Breast epithelium (tissue), 4 donors: ENCODE data around the gene OR7C1. TPM values are rescaled to one million over a fixed set of nuclear protein-coding genes. Genes with fewer than 3 reads are reported as not detected.
A peak's percentile ranks its signal among the peaks of the same experiment; 100 is the strongest.
"Not testable (repeated sequence)": the region's sequence is repeated elsewhere in the genome, so short reads cannot be mapped to it uniquely, and the experiment has no call there.

Experiments
- DNase-seq, 2 donors: peaks; one replicate each; pipeline ENCODE4 v3.0.0-alpha.2; 2019; ENCODE audit warnings: low spot score in 2 of 2
- H3K27ac ChIP-seq, 2 donors: fragments of 200-600 bp; sonication (generic) in 1 of 2; one replicate each; pipeline ENCODE4 v1.5.1; 2016 to 2019; ENCODE audit warnings: mild to moderate bottlenecking in 1 of 2
- H3K27me3 ChIP-seq, 2 donors: fragments of 200-600 bp; sonication (generic) in 1 of 2; one replicate each; pipeline versions ENCODE4 v1.5.1 to v1.6.0; 2017 to 2019; ENCODE audit warnings: control low read depth in 1 of 2, mild to moderate bottlenecking in 1 of 2
- H3K36me3 ChIP-seq: fragments of 200-600 bp; one replicate; pipeline ENCODE4 v1.5.1; 2019
- H3K4me1 ChIP-seq, 2 donors: fragments of 200-600 bp; sonication (generic); one replicate each; pipeline ENCODE4 v1.5.1; 2016 to 2019; ENCODE audit warnings: control low read depth in 1 of 2
- H3K4me3 ChIP-seq, 3 donors: fragments of 200-600 bp; sonication (generic); 1 replicate in 2 of 3; 2 replicates in 1 of 3; pipeline ENCODE4 v1.5.1; 2016 to 2019; ENCODE audit warnings: mild to moderate bottlenecking in 3 of 3, moderate library complexity in 2 of 3
- H3K9me3 ChIP-seq, 2 donors: fragments of 200-600 bp; sonication (generic) in 1 of 2; one replicate each; pipeline ENCODE4 v1.5.1; 2016 to 2019; ENCODE audit warnings: control low read depth in 1 of 2
- POLR2A ChIP-seq: fragments of 450-650 bp; IDR thresholded peaks from one replicate; pipeline ENCODE4 v1.6.1; 2016; ENCODE audit warnings: antibody characterized with exemption, mild to moderate bottlenecking, moderate library complexity
- POLR2AphosphoS5 ChIP-seq, 3 donors: sonication (generic); formaldehyde crosslinking; IDR thresholded peaks; one replicate each; pipeline ENCODE4 v1.6.1; 2017; ENCODE audit warnings: antibody characterized with exemption in 3 of 3
- intact Hi-C: fragments of 100-400 bp; cut with DNase I; formaldehyde crosslinking; loops from one replicate; pipeline ENCODE4 v1.15.1; 2023; ENCODE audit warnings: low total_unique reads
- total RNA-seq, 3 donors: library from RNA; depleted of rRNA; stranded (reverse); fragments of >200 nt; gene quantifications; one replicate each; pipeline ENCODE4 v1.1.0, GENCODE V29; 2016
- TF ChIP-seq, protein P1 (sequence below), 3 donors: fragments of 450-650 bp; IDR thresholded peaks; one replicate each; pipeline ENCODE4 v1.5.1; 2016 to 2017; ENCODE audit warnings: antibody characterized with exemption in 3 of 3, mild to moderate bottlenecking in 3 of 3, moderate library complexity in 3 of 3

The OR7C1 gene
- total RNA-seq, 3 donors from 2014 or later = 0.98 to 1.5 TPM; not detected in 1

- Histone ChIP-seq H3K27me3 (no peaks in the 10 kb centered on the region), H3K4me3 (no peak overlapping the region), H3K9me3 (peaks cover 0 to 1% of the 10 kb centered on the region in 2 donors), H3K4me1 (no peaks in the 10 kb centered on the region), H3K27ac (no peak overlapping the region), H3K36me3 (no peaks in the 10 kb centered on the region)
- no peak for TF ChIP-seq POLR2A
- no peak for TF ChIP-seq POLR2AphosphoS5 (IDR thresholded peaks at IDR 0.05)
- TF ChIP-seq, protein P1, sequence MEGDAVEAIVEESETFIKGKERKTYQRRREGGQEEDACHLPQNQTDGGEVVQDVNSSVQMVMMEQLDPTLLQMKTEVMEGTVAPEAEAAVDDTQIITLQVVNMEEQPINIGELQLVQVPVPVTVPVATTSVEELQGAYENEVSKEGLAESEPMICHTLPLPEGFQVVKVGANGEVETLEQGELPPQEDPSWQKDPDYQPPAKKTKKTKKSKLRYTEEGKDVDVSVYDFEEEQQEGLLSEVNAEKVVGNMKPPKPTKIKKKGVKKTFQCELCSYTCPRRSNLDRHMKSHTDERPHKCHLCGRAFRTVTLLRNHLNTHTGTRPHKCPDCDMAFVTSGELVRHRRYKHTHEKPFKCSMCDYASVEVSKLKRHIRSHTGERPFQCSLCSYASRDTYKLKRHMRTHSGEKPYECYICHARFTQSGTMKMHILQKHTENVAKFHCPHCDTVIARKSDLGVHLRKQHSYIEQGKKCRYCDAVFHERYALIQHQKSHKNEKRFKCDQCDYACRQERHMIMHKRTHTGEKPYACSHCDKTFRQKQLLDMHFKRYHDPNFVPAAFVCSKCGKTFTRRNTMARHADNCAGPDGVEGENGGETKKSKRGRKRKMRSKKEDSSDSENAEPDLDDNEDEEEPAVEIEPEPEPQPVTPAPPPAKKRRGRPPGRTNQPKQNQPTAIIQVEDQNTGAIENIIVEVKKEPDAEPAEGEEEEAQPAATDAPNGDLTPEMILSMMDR (IDR thresholded peaks at IDR 0.05) = no peak
- intact Hi-C loops = no loop called here
- peak in 1 of 2 donors; percentile 5 for DNase-seq
Observed at GRCh38 chr19:14768001-14768400, 67.0 kb downstream of the OR7C1 start.

DNA sequence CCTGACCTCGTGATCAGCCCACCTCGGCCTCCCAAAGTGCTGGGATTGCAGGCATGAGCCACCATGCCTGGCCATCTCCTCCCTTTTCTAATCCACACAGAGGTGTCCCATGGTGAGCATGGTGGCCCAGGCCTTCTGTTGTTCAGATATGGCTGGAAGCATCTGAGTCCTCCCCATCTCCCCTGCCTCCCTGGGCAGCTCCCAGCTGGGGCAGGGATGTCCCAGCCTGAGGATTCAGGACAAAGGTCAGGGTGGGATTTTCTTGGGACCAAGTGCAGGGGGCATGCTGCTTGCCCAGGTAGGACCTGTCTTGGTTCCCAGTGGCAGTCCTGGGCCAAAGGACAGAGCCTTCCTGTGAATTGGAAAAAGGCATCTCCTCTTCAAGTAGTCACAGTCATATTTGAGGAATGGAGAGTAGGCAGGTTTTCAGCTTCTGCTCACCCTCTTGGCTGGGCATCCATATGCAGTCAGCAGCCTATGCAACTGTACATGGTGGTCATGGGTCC lies 67.5 kb downstream of the OR7C1 start:
- no peak overlapping the region for H3K27ac ChIP-seq
- H3K27me3 ChIP-seq = no peaks in the 10 kb centered on the region
- H3K36me3 ChIP-seq = no peaks in the 10 kb centered on the region
- H3K4me3 ChIP-seq = no peak overlapping the region
- intact Hi-C loops = no loop called here
- H3K4me1 ChIP-seq = no peaks in the 10 kb centered on the region
- no peak for TF ChIP-seq POLR2AphosphoS5 (IDR thresholded peaks at IDR 0.05)
- TF ChIP-seq, protein P1 (IDR thresholded peaks at IDR 0.05) = no peak
- no peak for TF ChIP-seq POLR2A
- peaks cover 0 to 3% of the 10 kb centered on the region in 2 donors for H3K9me3 ChIP-seq
- DNase-seq = peak in 1 of 2 donors; percentile 37

GRCh38 chr19:14765841-14766240 lies 69.1 kb downstream of the OR7C1 start:
- H3K9me3 ChIP-seq, H3K27me3 ChIP-seq, H3K4me1 ChIP-seq, H3K36me3 ChIP-seq, H3K4me3 ChIP-seq, intact Hi-C loops, H3K27ac ChIP-seq: not testable (repeated sequence)
- DNase-seq = peak in 1 of 2 donors; percentile 24

DNA sequence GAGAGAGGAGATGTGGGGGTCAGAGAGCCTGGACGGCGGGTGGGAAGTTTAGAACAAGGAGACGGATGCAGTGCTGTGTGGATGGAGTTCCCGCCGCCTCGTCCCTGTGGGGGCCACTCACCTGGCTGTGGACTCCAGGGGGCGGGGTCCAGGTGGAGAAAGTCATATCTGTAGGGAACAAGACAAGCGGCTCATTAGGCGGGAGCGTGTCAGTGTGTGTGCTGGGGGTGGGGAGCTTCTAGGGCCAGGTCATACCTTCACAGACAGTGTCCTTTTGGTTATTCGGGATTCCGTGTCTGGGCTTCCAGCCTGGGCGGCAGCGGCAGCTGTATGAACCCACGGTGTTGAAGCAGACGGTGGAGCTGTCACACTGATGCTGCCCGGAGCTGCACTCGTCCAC lies 69.6 kb downstream of the OR7C1 start:
- H3K9me3 ChIP-seq, H3K36me3 ChIP-seq, H3K4me3 ChIP-seq, H3K27me3 ChIP-seq, H3K27ac ChIP-seq, intact Hi-C loops, H3K4me1 ChIP-seq: not testable (repeated sequence)
- DNase-seq = peak in 1 of 2 donors; percentile 34

DNA sequence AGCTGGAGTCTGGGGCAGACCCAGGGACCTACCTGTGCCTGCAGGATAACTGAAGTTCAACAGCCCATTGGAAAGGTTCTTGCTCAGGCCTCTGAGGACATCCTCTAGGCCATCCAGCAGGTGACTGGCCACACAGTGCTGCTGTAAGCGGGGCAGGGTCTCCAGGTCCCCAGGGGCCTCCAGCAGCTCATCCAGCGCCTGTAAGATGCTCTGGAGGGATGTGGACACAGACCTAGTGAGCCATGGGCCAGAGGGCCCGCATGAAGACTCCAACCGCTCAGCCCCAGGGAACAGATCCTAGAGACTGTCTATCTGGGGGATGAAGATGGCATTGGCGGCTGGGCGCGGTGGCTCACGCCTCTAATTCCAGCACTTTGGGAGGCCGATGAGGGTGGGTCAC lies 70.6 kb downstream of the OR7C1 start:
- intact Hi-C loops = no loop called here
- no peak overlapping the region for H3K27ac ChIP-seq
- no peak overlapping the region for H3K4me3 ChIP-seq
- no peaks in the 10 kb centered on the region for H3K27me3 ChIP-seq
- H3K9me3 ChIP-seq = peaks cover 0 to 3% of the 10 kb centered on the region in 2 donors
- no peaks in the 10 kb centered on the region for H3K4me1 ChIP-seq
- DNase-seq = no peak
- H3K36me3 ChIP-seq = no peaks in the 10 kb centered on the region
- TF ChIP-seq, protein P1 (IDR thresholded peaks at IDR 0.05) = no peak
- TF ChIP-seq POLR2A (no peak), POLR2AphosphoS5 (IDR thresholded peaks at IDR 0.05) (no peak)

DNA sequence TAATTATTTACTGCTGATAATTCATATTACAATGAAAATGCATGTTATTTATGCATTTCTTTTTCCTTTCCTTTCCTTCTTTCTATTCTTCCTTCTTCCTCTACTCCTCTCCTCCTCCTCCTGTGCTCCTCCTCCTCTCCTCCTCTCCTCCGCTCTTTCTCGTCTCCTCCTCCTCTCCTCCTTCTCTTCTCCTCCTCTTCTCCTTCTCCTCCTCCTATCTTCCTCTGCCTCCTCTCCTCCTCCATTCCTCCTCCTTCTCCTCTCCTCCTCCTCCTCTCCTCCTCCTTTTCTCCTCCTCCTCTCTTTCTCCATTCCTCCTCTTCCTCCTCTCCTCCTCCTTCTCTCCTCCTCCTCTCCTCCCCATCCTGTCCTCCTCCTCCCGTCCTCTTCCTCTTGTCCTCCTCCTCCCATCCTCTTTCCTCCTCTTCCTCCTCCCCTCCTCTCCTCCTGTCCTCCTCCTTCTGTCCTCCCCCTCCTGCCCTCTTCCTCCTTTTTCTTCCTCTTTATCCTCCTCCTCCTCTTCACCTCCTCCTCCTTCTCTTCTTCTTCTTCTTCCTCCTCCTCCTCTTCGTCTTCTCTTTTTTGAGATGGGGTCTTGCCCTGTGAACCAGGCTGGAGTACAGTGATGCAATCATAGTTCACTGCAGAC lies 71.4 kb downstream of the OR7C1 start:
- TF ChIP-seq POLR2AphosphoS5 (IDR thresholded peaks at IDR 0.05) = no peak
- no peak for TF ChIP-seq POLR2A
- TF ChIP-seq, protein P1 (IDR thresholded peaks at IDR 0.05) = no peak

More for the DNA sequence above, 71.4 kb downstream of the OR7C1 start:
- Histone ChIP-seq H3K27me3 (no peaks in the 10 kb centered on the region), H3K27ac (no peak overlapping the region), H3K4me1 (no peaks in the 10 kb centered on the region), H3K9me3 (peaks cover 0 to 3% of the 10 kb centered on the region in 2 donors), H3K4me3 (no peak overlapping the region), H3K36me3 (no peaks in the 10 kb centered on the region)
- intact Hi-C loops = no loop called here
- no peak for DNase-seq
